Panc1 (cell line): ENCODE results near the gene PDZK1. TPM values are rescaled to one million over a fixed set of nuclear protein-coding genes. Genes with fewer than 3 reads are reported as not detected.

Source experiments
- ATAC-seq: fragments of 200-7000 bp; cut with Tn5 transposase; 2 replicates; pipeline ENCODE4 v1.9.1; 2020; ENCODE audit warnings: mild to moderate bottlenecking, moderate library complexity
- BruUV-seq: library from RNA; stranded (reverse); fragments of 400-500 nt; replicated peaks from 2 replicates; lab custom pipeline; 2021; lab: Mats Ljungman, UMichigan
- CTCF ChIA-PET: fragments of 300-600 bp; sonication (Branson Sonifier 250); formaldehyde crosslinking; loops from one replicate; lab custom pipeline; 2022; ENCODE audit warnings: antibody characterized with exemption; lab: Charles Lee
- POLR2A ChIA-PET: fragments of 300-600 bp; sonication (Branson Sonifier 250); formaldehyde crosslinking; loops from one replicate; lab custom pipeline; 2022; ENCODE audit warnings: antibody characterized with exemption; lab: Charles Lee
- DNase-seq: peaks from one replicate; pipeline ENCODE4 v3.0.0-alpha.2; 2010; ENCODE audit warnings: low read depth, low spot score
- H3K27ac ChIP-seq: 2 replicates; pipeline ENCODE4 v1.5.1; 2011; ENCODE audit warnings: mild to moderate bottlenecking, low read length, inconsistent platforms
- H3K27me3 ChIP-seq: fragments of 200-500 bp; sonication (Bioruptor generic); 2 replicates; pipeline ENCODE4 v1.6.0; 2014; ENCODE audit warnings: low read length, inconsistent platforms; ENCODE audit not compliant: control insufficient read depth, insufficient read depth
- H3K36me3 ChIP-seq: fragments of 200-500 bp; sonication (Bioruptor generic); 2 replicates; pipeline ENCODE4 v1.5.1; 2014; ENCODE audit warnings: inconsistent platforms, mild to moderate bottlenecking, low read length, moderate library complexity; ENCODE audit not compliant: control insufficient read depth, insufficient read depth
- H3K4me1 ChIP-seq: 2 replicates; pipeline ENCODE4 v1.5.1; 2011; ENCODE audit warnings: inconsistent platforms, mild to moderate bottlenecking, low read length, moderate library complexity; ENCODE audit not compliant: control insufficient read depth, insufficient read depth
- H3K4me3 ChIP-seq, 2 experiments: 2 replicates each; pipeline ENCODE4 v1.5.1; 2011 to 2012; ENCODE audit warnings: low read depth in 2 of 2, low read length in 2 of 2, mild to moderate bottlenecking in 2 of 2, inconsistent platforms in 1 of 2, moderate library complexity in 1 of 2
- H3K9me3 ChIP-seq: fragments of 200-500 bp; sonication (Bioruptor generic); 2 replicates; pipeline ENCODE4 v1.5.1; 2014; ENCODE audit warnings: low read depth, mild to moderate bottlenecking, inconsistent platforms, low read length, moderate library complexity; ENCODE audit not compliant: control insufficient read depth, insufficient read depth
- CTCF ChIP-seq: fragments of 450-650 bp; IDR thresholded peaks from 2 replicates; pipeline ENCODE4 v1.5.1; 2017; ENCODE audit warnings: mild to moderate bottlenecking
- POLR2AphosphoS5 ChIP-seq: IDR thresholded peaks from 2 replicates; pipeline ENCODE4 v1.6.1; 2012; ENCODE audit warnings: mild to moderate bottlenecking, low read depth, low read length, moderate library complexity
- REST ChIP-seq, 2 experiments: IDR thresholded peaks; 2 replicates each; pipeline ENCODE4 v1.6.1; 2011 to 2012; ENCODE audit warnings: low read depth in 2 of 2, control low read depth in 1 of 2, low read length in 1 of 2, mild to moderate bottlenecking in 1 of 2, moderate library complexity in 1 of 2; ENCODE audit not compliant: insufficient read depth in 1 of 2
- SIN3A ChIP-seq: IDR thresholded peaks from 2 replicates; pipeline ENCODE4 v1.6.1; 2012; ENCODE audit warnings: low read depth, mild to moderate bottlenecking, low read length, moderate library complexity, borderline replicate concordance; ENCODE audit not compliant: insufficient read depth
- TCF7L2 ChIP-seq: IDR thresholded peaks from 2 replicates; pipeline ENCODE4 v1.6.1; 2011; ENCODE audit warnings: mild to moderate bottlenecking, low read depth, low read length, inconsistent platforms
- in situ Hi-C: cut with HindIII; loops from 2 replicates; pipeline ENCODE4 v1.10.0; 2016; ENCODE audit warnings: low sequenced_read_pairs, low pct_unique_long_range_greater_than_20kb
- intact Hi-C: fragments of 100-400 bp; cut with micrococcal nuclease; formaldehyde crosslinking; loops from one replicate; pipeline ENCODE4 v1.10.0; 2022; ENCODE audit not compliant: unreplicated experiment
- total RNA-seq: library from RNA; stranded (reverse); gene quantifications from one replicate; pipeline ENCODE4 v1.2.1, GENCODE V29; 2021; ENCODE audit not compliant: unreplicated experiment

The PDZK1 gene
- total RNA-seq, 1 experiment from 2014 or later, result 2.3 TPM

- ATAC-seq, result peak; percentile 65; the same call in 1 of the 2 replicates
- no peaks in the 10 kb centered on the region for H3K9me3 ChIP-seq
- no peaks in the 10 kb centered on the region for H3K27me3 ChIP-seq
- intact Hi-C loops (no loop called here), in situ Hi-C loops (no loop called here)
- no peak overlapping the region for H3K27ac ChIP-seq
- BruUV-seq, result no TSS peak
- no peak for DNase-seq
- POLR2A ChIA-PET, result no interaction called here
- TF ChIP-seq SIN3A, result no peak
- no peak for TF ChIP-seq TCF7L2
- TF ChIP-seq CTCF, result no peak
- TF ChIP-seq REST (IDR thresholded peaks at IDR 0.05; ENCODE audit: insufficient read depth in 1 of 2, low read depth in 2 of 2, low read length in 1 of 2), result no peak
- no peak for TF ChIP-seq POLR2AphosphoS5
- no peak overlapping the region for H3K4me3 ChIP-seq
- CTCF ChIA-PET, result no interaction called here
- H3K36me3 ChIP-seq, result no peaks in the 10 kb centered on the region
- no peaks in the 10 kb centered on the region for H3K4me1 ChIP-seq
Observed at GRCh38 chr1:145701306-145701862, 5.8 kb downstream of the PDZK1 start.

- Histone ChIP-seq H3K27ac (no peak overlapping the region), H3K27me3 (no peaks in the 10 kb centered on the region), H3K4me3 (no peak overlapping the region), H3K9me3 (no peaks in the 10 kb centered on the region), H3K36me3 (no peaks in the 10 kb centered on the region), H3K4me1 (no peaks in the 10 kb centered on the region)
- BruUV-seq, result no TSS peak
- in situ Hi-C loops, result no loop called here
- no peak for TF ChIP-seq POLR2AphosphoS5
- no peak for TF ChIP-seq SIN3A
- TF ChIP-seq REST (IDR thresholded peaks at IDR 0.05; ENCODE audit: insufficient read depth in 1 of 2, low read depth in 2 of 2, low read length in 1 of 2), result no peak
- TF ChIP-seq TCF7L2, result no peak
- TF ChIP-seq CTCF, result no peak
- intact Hi-C loops, result no loop called here
- POLR2A ChIA-PET, result no interaction called here
- no peak for ATAC-seq
- no peak for DNase-seq
- CTCF ChIA-PET, result no interaction called here
Observed at GRCh38 chr1:145696630-145696960, 10.6 kb downstream of the PDZK1 start.
